HepG2 (cell line): ENCODE results near the gene C9orf40. TPM values are rescaled to one million over a fixed set of nuclear protein-coding genes. Genes with fewer than 3 reads are reported as not detected.

Experiments used
- ATAC-seq: fragments of 200-7000 bp; cut with Tn5 transposase; 3 replicates; pipeline ENCODE4 v1.9.1; 2020; ENCODE audit warnings: mild to moderate bottlenecking, moderate library complexity
- BruUV-seq: library from RNA; stranded (reverse); fragments of 400-500 nt; replicated peaks from 2 replicates; lab custom pipeline; 2021; lab: Mats Ljungman, UMichigan
- CTCF ChIA-PET: fragments of 300-600 bp; formaldehyde crosslinking; extraction: SDS; loops from one replicate; lab custom pipeline; 2021; ENCODE audit warnings: low total read pairs, inconsistent platforms, low intra/inter-chr PET ratio; lab: Yijun Ruan, JAX
- POLR2A ChIA-PET: fragments of 350-600 bp; sonication (Branson Sonifier 250); formaldehyde crosslinking; loops from one replicate; lab custom pipeline; 2020; ENCODE audit warnings: antibody characterized with exemption, inconsistent platforms; lab: Yijun Ruan, JAX
- DNase-seq: peaks from one replicate; pipeline ENCODE4 v3.0.0-alpha.2; 2015; ENCODE audit warnings: low spot score
- FAIRE-seq: peaks from 3 replicates; lab custom pipeline; 2011; peaks lifted over from hg19 to GRCh38; lab: Jason Lieb, UNC
- H2AFZ ChIP-seq: one replicate; pipeline ENCODE4 v1.6.1; 2011; ENCODE audit warnings: low read length, inconsistent platforms
- H3K27ac ChIP-seq: fragments of 300-600 bp; 3 replicates; pipeline ENCODE4 v1.8.0; 2011; ENCODE audit warnings: mixed run types, mild to moderate bottlenecking, mixed read lengths, low read length, inconsistent platforms; ENCODE audit not compliant: insufficient read depth; ENCODE audit errors: extremely low read length
- H3K27me3 ChIP-seq, 2 experiments: fragments of 200-600 bp in 1 of 2; 2 replicates in 1 of 2; 3 replicates in 1 of 2; pipeline versions ENCODE4 v1.6.0 to v1.8.0; 2011; ENCODE audit warnings: low read length in 2 of 2, mild to moderate bottlenecking in 2 of 2, moderate library complexity in 2 of 2, inconsistent platforms in 1 of 2; ENCODE audit not compliant: insufficient read depth in 2 of 2, control insufficient read depth in 1 of 2
- H3K36me3 ChIP-seq, 2 experiments: fragments of 200-600 bp in 1 of 2; replicated peaks in 1 of 2; 2 replicates in 1 of 2; 3 replicates in 1 of 2; pipeline versions ENCODE4 v1.5.1 to v1.8.0; 2011; ENCODE audit warnings: low read length in 2 of 2, inconsistent platforms in 1 of 2; ENCODE audit not compliant: insufficient read depth in 2 of 2, control insufficient read depth in 1 of 2
- H3K4me1 ChIP-seq: 2 replicates; pipeline ENCODE4 v1.5.1; 2012; ENCODE audit warnings: low read length, inconsistent platforms; ENCODE audit not compliant: insufficient read depth
- H3K4me2 ChIP-seq: 2 replicates; pipeline ENCODE4 v1.6.0; 2011; ENCODE audit warnings: low read depth, low read length, inconsistent platforms
- H3K4me3 ChIP-seq, 3 experiments: fragments of 200-600 bp in 1 of 3; sonication (generic), shearing (Covaris generic) in 1 of 3; replicated peaks in 1 of 3; 2 replicates each; pipeline ENCODE4 v1.5.1; 2011 to 2016; ENCODE audit warnings: low read length in 3 of 3, inconsistent platforms in 2 of 3, low read depth in 2 of 3, mild to moderate bottlenecking in 2 of 3, control low read depth in 1 of 3, mixed read lengths in 1 of 3; ENCODE audit not compliant: insufficient read depth in 1 of 3
- H3K79me2 ChIP-seq: one replicate; pipeline ENCODE4 v1.6.1; 2011; ENCODE audit warnings: low read length, inconsistent platforms; ENCODE audit not compliant: insufficient read depth
- H3K9ac ChIP-seq: 2 replicates; pipeline ENCODE4 v1.6.0; 2011; ENCODE audit warnings: mild to moderate bottlenecking, low read depth, low read length, inconsistent platforms; ENCODE audit not compliant: insufficient read depth
- H3K9me3 ChIP-seq: 2 replicates; pipeline ENCODE4 v1.5.1; 2012; ENCODE audit warnings: mild to moderate bottlenecking, low read length
- H4K20me1 ChIP-seq: 2 replicates; pipeline ENCODE4 v1.6.0; 2011; ENCODE audit warnings: inconsistent platforms, mild to moderate bottlenecking, low read length, moderate library complexity; ENCODE audit not compliant: insufficient read depth
- CBX1 ChIP-seq: IDR thresholded peaks from one replicate; pipeline ENCODE4 v1.6.1; 2016; ENCODE audit warnings: antibody characterized with exemption, low read depth
- CSRNP1 ChIP-seq: sonication (generic); formaldehyde crosslinking; IDR thresholded peaks from 2 replicates; pipeline ENCODE4 v1.8.1; 2023; ENCODE audit warnings: mild to moderate bottlenecking, missing genetic modification reagents
- CSRNP2 ChIP-seq: sonication (generic); formaldehyde crosslinking; conservative IDR thresholded peaks from 2 replicates; pipeline ENCODE4 v1.8.0; 2022; ENCODE audit warnings: low read depth, missing genetic modification reagents
- KLF12 ChIP-seq: sonication (generic); formaldehyde crosslinking; IDR thresholded peaks from 2 replicates; pipeline ENCODE4 v1.4.0; 2020; ENCODE audit warnings: missing genetic modification reagents, borderline replicate concordance
- LCORL ChIP-seq, 2 experiments: fragments of 450-650 bp in 1 of 2; sonication (generic) in 1 of 2; formaldehyde crosslinking in 1 of 2; IDR thresholded peaks; 2 replicates each; pipeline versions ENCODE4 v1.5.0 to v1.6.1; 2017 to 2020; ENCODE audit warnings: antibody characterized with exemption in 1 of 2, missing genetic modification reagents in 1 of 2
- NCOA1 ChIP-seq: sonication (generic); formaldehyde crosslinking; IDR thresholded peaks from 2 replicates; pipeline ENCODE4 v1.9.0; 2021; ENCODE audit warnings: missing genetic modification reagents
- NR2C2 ChIP-seq: sonication (generic); formaldehyde crosslinking; IDR thresholded peaks from 2 replicates; pipeline ENCODE4 v1.4.0; 2020; ENCODE audit warnings: missing genetic modification reagents, mild to moderate bottlenecking, moderate library complexity, borderline replicate concordance
- NR3C1 ChIP-seq: sonication (generic); formaldehyde crosslinking; IDR thresholded peaks from 2 replicates; pipeline ENCODE4 v1.4.0; 2020; ENCODE audit warnings: missing genetic modification reagents
- RBAK ChIP-seq: sonication (generic); formaldehyde crosslinking; IDR thresholded peaks from 2 replicates; pipeline ENCODE4 v1.5.1; 2020; ENCODE audit warnings: mild to moderate bottlenecking, missing genetic modification reagents
- SRSF4 ChIP-seq: fragments of 200-400 bp; formaldehyde crosslinking; IDR thresholded peaks from one replicate; pipeline ENCODE4 v1.6.1; 2018; ENCODE audit warnings: mild to moderate bottlenecking, low read depth, low read length, moderate library complexity; ENCODE audit not compliant: poor library complexity, severe bottlenecking
- TOE1 ChIP-seq: sonication (generic); formaldehyde crosslinking; IDR thresholded peaks from 2 replicates; pipeline ENCODE4 v1.4.0; 2020; ENCODE audit warnings: mild to moderate bottlenecking, missing genetic modification reagents
- ZNF737 ChIP-seq: sonication (generic); formaldehyde crosslinking; IDR thresholded peaks from 2 replicates; pipeline ENCODE4 v1.5.0; 2020; ENCODE audit warnings: missing genetic modification reagents, mild to moderate bottlenecking, borderline replicate concordance
- ZNF816 ChIP-seq: sonication (generic); formaldehyde crosslinking; IDR thresholded peaks from 2 replicates; pipeline ENCODE4 v1.8.0; 2022; ENCODE audit warnings: missing genetic modification reagents, mild to moderate bottlenecking, borderline replicate concordance
- WGBS: methylation state at CpG from one replicate; pipeline ENCODE4 v1.1.6; 2017; ENCODE audit warnings: low lambda C conversion rate; 5-methylcytosine and 5-hydroxymethylcytosine counted together
- in situ Hi-C: cut with HindIII; loops from 2 replicates; pipeline ENCODE4 v1.10.0; 2017; ENCODE audit warnings: low pct_unique_long_range_greater_than_20kb; ENCODE audit not compliant: extremely low pct_ligation_motif_present
- intact Hi-C: fragments of 100-400 bp; cut with micrococcal nuclease; formaldehyde crosslinking; loops from one replicate; pipeline ENCODE4 v1.10.0; 2022; ENCODE audit not compliant: unreplicated experiment
- polyA plus RNA-seq, 8 experiments: library from polyadenylated mRNA; depleted of rRNA in 3 of 8; stranded (reverse) in 7 of 8; unstranded in 1 of 8; fragments of >200 nt; fragmentation: Illumina TruSeq in 4 of 8; extraction: Trizol in 4 of 8; gene quantifications; 2 replicates each; pipeline versions ENCODE4 v1.2.1 to v1.2.3, GENCODE V29; 2011 to 2016; ENCODE audit warnings: low read depth in 4 of 8, missing spikeins in 1 of 8, mixed read lengths in 1 of 8; ENCODE audit not compliant: insufficient read depth in 1 of 8
- total RNA-seq, 5 experiments: library from RNA; depleted of rRNA; stranded (reverse); fragments of >200 nt; fragmentation: Illumina TruSeq; extraction: Trizol; gene quantifications; 2 replicates each; pipeline ENCODE4 v1.2.3, GENCODE V29; 2016; ENCODE audit warnings: low read depth in 1 of 5

The C9orf40 gene
- total and polyA plus RNA-seq, 2 of the 13 experiments (the other 11 are each of a cell fraction or from before 2014, with no cell fraction given), result 3.0 to 13.5 TPM

GRCh38 chr9:74977287-74977686 lies 24.6 kb upstream of the C9orf40 start:
- no peaks in the 10 kb centered on the region for H4K20me1 ChIP-seq
- no peak overlapping the region for H3K9ac ChIP-seq
- CTCF ChIA-PET, result no interaction called here
- H3K27me3 ChIP-seq, result no peaks in the 10 kb centered on the region
- in situ Hi-C loops, result no loop called here
- H3K9me3 ChIP-seq, result peaks cover 9% of the 10 kb centered on the region; the same call in 1 of the 2 replicates
- no peak overlapping the region for H3K27ac ChIP-seq
- H3K4me3 ChIP-seq, result no peak overlapping the region
- no peak for ATAC-seq
- H3K79me2 ChIP-seq, result no peaks in the 10 kb centered on the region
- BruUV-seq, result no TSS peak
- POLR2A ChIA-PET, result no interaction called here
- TF ChIP-seq CSRNP1 (CRISPR knock-in tag), result no peak
- TF ChIP-seq RBAK (CRISPR knock-in tag), result no peak
- no peak for TF ChIP-seq NCOA1 (CRISPR knock-in tag)
- TF ChIP-seq KLF12, result no peak
- no peak for TF ChIP-seq NR3C1 (CRISPR knock-in tag)
- TF ChIP-seq CSRNP2, result no peak
- TF ChIP-seq SRSF4, result no peak
- no peak for TF ChIP-seq ZNF737 (CRISPR knock-in tag)
- TF ChIP-seq ZNF816 (CRISPR knock-in tag), result no peak
- no peak for TF ChIP-seq NR2C2 (CRISPR knock-in tag)
- TF ChIP-seq CBX1, result no peak
- no peak for TF ChIP-seq LCORL (IDR thresholded peaks at IDR 0.05)
- no peak for TF ChIP-seq LCORL (CRISPR knock-in tag; IDR thresholded peaks at IDR 0.05)
- no peak for TF ChIP-seq TOE1 (CRISPR knock-in tag)
- TF ChIP-seq, all 625 proteins: peak for 0
- 96% methylated on average over 4 of the region's 4 CpGs for WGBS
- Histone ChIP-seq H3K36me3 (no peaks in the 10 kb centered on the region), H3K4me2 (no peak overlapping the region), H3K4me1 (no peaks in the 10 kb centered on the region), H2AFZ (no peak overlapping the region)
- intact Hi-C loops, result no loop called here
- no peak for FAIRE-seq
- DNase-seq, result no peak
